Umbilical cord (tissue), 2 donors: ENCODE data around the gene RALGPS1. TPM values are rescaled to one million over a fixed set of nuclear protein-coding genes. Genes with fewer than 3 reads are reported as not detected.
A peak's percentile ranks its signal among the peaks of the same experiment; 100 is the strongest.

Experiments used
- DNase-seq: peaks from one replicate; pipeline ENCODE4 v3.0.0-alpha.2; 2015; ENCODE audit warnings: low spot score
- total RNA-seq: library from RNA; depleted of rRNA; stranded (reverse); fragments of >200 nt; gene quantifications from one replicate; pipeline ENCODE4 v1.2.3, GENCODE V29; 2014; ENCODE audit warnings: low replicate concordance; ENCODE audit not compliant: insufficient read depth

Gene RALGPS1
- total RNA-seq, 1 donor from 2014 or later, result 2.9 TPM

GRCh38 chr9:127020036-127020801, 105.6 kb downstream of the RALGPS1 start:
- no peak for DNase-seq

- DNase-seq, result no peak
These were observed 106.2 kb downstream of the RALGPS1 start for GRCh38 chr9:127020802-127021078.

- peak; percentile 97 for DNase-seq
These were observed 107.2 kb downstream of the RALGPS1 start for GRCh38 chr9:127021664-127022363.

GRCh38 chr9:127022913-127023660, 108.5 kb downstream of the RALGPS1 start:
- DNase-seq, result no peak

- DNase-seq, result no peak
These were observed 110.5 kb downstream of the RALGPS1 start for GRCh38 chr9:127025042-127025441.

- DNase-seq, result no peak
These were observed 113.1 kb downstream of the RALGPS1 start for GRCh38 chr9:127027694-127028093.

- no peak for DNase-seq
These were observed 115.0 kb downstream of the RALGPS1 start for GRCh38 chr9:127029548-127029947.

GRCh38 chr9:127030814-127031740, 116.5 kb downstream of the RALGPS1 start:
- DNase-seq, result no peak

DNA sequence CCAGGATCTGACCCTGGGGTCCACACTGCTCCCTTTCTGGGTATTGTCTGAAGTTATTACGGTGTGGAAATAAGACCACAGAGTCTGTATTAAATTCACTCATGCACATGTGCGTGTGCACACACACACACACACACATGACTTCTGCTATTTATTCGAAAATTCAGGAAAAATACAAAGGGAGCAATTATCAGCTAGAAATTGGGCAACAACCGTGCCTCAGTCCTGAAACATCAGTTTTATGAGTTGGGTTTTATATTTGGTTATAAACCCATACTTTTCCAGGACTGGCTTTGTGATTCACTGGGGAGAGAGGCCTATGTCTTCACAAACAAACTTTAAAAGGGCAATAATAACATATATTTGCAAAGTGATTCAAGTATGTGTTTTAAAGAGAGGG, 117.7 kb downstream of the RALGPS1 start:
- no peak for DNase-seq

DNA sequence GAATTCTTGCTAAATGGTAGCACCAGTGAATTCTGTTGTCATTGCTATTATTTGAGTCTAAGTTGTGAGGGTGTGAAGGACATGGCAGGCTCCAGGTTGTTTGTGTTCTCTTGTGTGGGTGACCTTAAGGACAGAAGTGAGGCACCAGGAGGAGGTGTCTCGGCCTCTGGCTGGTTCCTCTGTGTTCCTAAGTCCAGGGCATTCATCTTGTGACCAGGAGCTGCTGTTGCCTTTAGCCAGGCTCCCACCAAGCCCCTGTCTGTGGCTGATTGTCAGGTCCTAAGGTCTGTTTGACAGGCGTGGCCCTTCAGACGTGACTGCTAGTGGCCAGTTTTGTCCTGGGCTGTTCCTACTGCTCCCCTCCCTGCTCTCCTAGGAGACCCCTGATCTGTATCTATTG, 118.5 kb downstream of the RALGPS1 start:
- no peak for DNase-seq

GRCh38 chr9:127033789-127034188, 119.2 kb downstream of the RALGPS1 start:
- DNase-seq, result no peak

DNA sequence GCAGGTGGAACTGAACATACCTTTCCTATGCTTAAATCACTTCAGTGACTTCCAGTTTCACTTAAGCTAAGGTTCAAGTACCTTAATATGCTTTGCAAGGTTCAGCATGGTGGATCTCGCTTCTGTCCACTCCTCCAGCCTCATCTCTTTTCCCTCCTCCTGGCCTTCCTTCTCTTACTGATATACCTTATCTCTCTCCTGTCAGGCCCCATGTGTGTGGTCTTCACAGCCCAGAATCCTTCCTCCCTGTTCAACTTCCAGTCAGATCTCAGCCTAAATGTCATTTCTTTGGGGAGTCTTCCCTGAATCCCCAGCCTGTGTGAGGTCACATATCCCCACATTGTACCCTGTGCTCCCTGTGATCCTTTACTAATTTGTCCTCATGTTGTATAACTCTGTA, 120.1 kb downstream of the RALGPS1 start:
- DNase-seq, result no peak

DNA sequence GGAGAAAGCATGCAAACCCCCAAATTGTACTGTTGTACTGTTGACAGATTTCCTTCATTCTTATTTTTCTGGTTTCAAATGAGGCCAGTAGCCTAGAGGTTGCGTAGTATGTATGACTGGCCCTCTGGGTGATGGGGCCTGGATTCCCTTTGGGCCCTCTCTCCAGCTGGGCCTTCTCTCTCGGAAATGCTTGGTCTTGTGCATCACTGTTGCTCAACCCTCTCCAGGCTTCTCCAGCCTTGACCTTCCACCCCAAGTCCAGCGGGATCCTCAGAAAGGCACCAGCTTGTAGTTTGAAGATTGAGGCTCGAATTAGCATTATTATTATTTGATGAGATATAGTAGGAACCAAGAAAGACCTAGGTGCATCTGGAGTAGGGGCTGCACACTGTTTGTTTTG, 120.8 kb downstream of the RALGPS1 start:
- DNase-seq, result no peak

- DNase-seq, result no peak
These were observed 121.4 kb downstream of the RALGPS1 start for GRCh38 chr9:127035948-127036347.

DNA sequence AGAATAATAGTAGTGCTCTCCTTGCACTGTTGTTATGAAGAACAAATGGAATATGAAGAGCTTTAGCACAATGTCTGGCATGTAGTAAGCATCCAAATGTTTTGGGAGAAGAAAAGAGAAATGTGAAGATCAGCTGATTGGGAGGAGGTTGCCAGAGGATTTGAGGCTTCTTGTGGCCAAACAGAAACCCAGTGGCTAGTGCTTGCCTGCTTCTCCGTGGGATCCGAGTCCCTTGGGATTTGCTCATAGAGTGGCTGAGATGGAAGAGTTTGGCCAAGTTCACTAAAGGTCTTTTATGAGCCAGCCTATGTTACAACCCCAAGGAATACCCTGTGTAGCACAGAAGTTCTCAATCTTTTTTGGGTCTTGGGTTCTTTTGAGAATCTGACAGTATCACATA, 121.9 kb downstream of the RALGPS1 start:
- DNase-seq, result no peak

DNA sequence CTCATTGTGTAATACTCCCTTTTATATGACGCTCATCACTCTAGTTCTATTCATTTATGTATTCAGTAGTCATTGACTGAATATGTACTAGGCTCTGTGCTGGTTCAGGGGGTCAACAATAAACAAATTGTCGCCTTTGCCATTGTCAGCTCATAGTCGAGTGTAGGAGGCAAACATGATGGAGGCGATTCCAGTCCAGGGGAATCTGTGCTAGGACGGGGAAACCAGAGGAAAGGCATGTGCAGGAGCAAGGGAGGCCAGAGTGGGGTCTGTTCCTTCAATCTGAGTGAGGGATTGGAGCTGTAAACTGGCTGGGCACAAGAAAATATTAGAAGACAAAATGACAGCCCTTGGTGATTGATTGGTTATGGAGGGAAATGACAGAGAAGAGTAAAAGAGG, 123.9 kb downstream of the RALGPS1 start:
- DNase-seq, result no peak

- DNase-seq, result no peak
These were observed 124.9 kb downstream of the RALGPS1 start for GRCh38 chr9:127039492-127039891.

- DNase-seq, result no peak
These were observed 130.6 kb downstream of the RALGPS1 start for GRCh38 chr9:127045148-127045547.

- DNase-seq, result no peak
These were observed 133.4 kb downstream of the RALGPS1 start for GRCh38 chr9:127047971-127048370.

DNA sequence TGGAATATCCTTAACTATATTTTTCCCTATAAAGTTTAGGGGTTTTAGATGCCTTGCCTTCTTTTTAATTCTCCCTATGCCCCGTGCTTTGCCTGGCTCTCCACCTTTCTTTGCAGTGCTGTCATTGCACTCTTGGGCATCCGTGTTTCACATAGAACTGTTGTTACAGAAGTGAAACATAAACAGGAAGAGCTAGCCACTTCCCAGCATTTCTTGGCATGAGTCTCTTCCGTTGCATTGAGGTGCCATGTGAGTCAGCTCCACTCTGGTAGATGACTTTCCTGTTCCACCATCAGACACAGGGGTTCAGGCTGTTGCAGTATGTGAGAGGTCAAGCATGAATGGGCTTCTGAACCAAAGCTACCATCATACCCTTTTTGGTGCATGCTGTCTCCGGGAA, 134.5 kb downstream of the RALGPS1 start:
- DNase-seq, result peak; percentile 71

GRCh38 chr9:127049581-127049980, 135.0 kb downstream of the RALGPS1 start:
- no peak for DNase-seq

DNA sequence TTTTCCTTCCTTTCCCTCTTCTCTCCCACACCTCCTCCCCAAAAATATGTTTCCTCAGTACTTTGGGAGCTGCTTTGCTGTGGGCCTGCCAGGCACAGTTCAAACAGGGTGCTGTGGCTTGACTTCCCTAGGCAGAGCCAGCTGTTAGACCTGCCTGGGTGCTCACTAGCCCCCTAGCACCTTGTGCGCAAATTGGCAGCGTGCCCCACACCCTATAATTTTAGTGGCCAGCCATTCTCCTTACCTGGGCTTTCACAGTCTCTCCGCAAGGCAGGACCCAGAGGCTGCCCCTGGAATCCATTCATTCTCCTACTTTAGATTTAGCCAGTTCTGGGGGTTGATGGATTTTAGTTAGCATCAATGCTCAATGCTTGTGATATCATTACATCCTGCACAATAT, 135.6 kb downstream of the RALGPS1 start:
- no peak for DNase-seq
